H9 (cell line): ENCODE data around the gene RANBP3. TPM values are rescaled to one million over a fixed set of nuclear protein-coding genes. Genes with fewer than 3 reads are reported as not detected.

Source experiments
- DNase-seq: peaks from one replicate; pipeline ENCODE4 v3.0.0-alpha.2; 2017
- H2AFZ ChIP-seq: one replicate; pipeline ENCODE4 v1.6.1; 2013; ENCODE audit warnings: mild to moderate bottlenecking, low read length, control low read depth, moderate library complexity
- H2AK5ac ChIP-seq: 2 replicates; pipeline ENCODE4 v1.6.1; 2013; ENCODE audit warnings: low read length, control low read depth, mixed read lengths; ENCODE audit not compliant: insufficient read length
- H2BK120ac ChIP-seq: one replicate; pipeline ENCODE4 v1.6.1; 2013; ENCODE audit warnings: low read depth, mild to moderate bottlenecking, low read length, control low read depth, inconsistent platforms; ENCODE audit not compliant: poor library complexity, severe bottlenecking
- H2BK12ac ChIP-seq: 2 replicates; pipeline ENCODE4 v1.6.1; 2013; ENCODE audit warnings: low read length, control low read depth, mixed read lengths, low read depth; ENCODE audit not compliant: insufficient read length
- H2BK15ac ChIP-seq: 2 replicates; pipeline ENCODE4 v1.6.1; 2013; ENCODE audit warnings: low read depth, low read length, control low read depth
- H2BK20ac ChIP-seq: one replicate; pipeline ENCODE4 v1.6.1; 2013; ENCODE audit warnings: low read depth, mild to moderate bottlenecking, low read length, control low read depth, inconsistent platforms; ENCODE audit not compliant: poor library complexity, severe bottlenecking
- H2BK5ac ChIP-seq: 2 replicates; pipeline ENCODE4 v1.6.1; 2013; ENCODE audit warnings: low read length, control low read depth, mixed read lengths; ENCODE audit not compliant: insufficient read length
- H3K14ac ChIP-seq: 2 replicates; pipeline ENCODE4 v1.6.1; 2013; ENCODE audit warnings: low read length, control low read depth; ENCODE audit not compliant: insufficient read depth
- H3K18ac ChIP-seq: 2 replicates; pipeline ENCODE4 v1.6.1; 2013; ENCODE audit warnings: low read depth, mild to moderate bottlenecking, mixed read lengths, low read length, control low read depth; ENCODE audit not compliant: insufficient read length
- H3K23ac ChIP-seq: 2 replicates; pipeline ENCODE4 v1.6.1; 2013; ENCODE audit warnings: low read length, control low read depth, mixed read lengths, low read depth; ENCODE audit not compliant: insufficient read length
- H3K23me2 ChIP-seq: 2 replicates; pipeline ENCODE4 v1.6.1; 2013; ENCODE audit warnings: low read depth, mild to moderate bottlenecking, mixed read lengths, low read length, control low read depth; ENCODE audit not compliant: insufficient read length, poor library complexity, severe bottlenecking
- H3K27ac ChIP-seq: 2 replicates; pipeline ENCODE4 v1.5.1; 2013; ENCODE audit warnings: low read length, control low read depth, mixed read lengths, low read depth; ENCODE audit not compliant: insufficient read length
- H3K27me3 ChIP-seq: 2 replicates; pipeline ENCODE4 v1.6.1; 2013; ENCODE audit warnings: low read length, control low read depth, inconsistent platforms; ENCODE audit not compliant: insufficient read depth
- H3K4ac ChIP-seq: 2 replicates; pipeline ENCODE4 v1.6.1; 2013; ENCODE audit warnings: low read depth, mild to moderate bottlenecking, control low read depth, inconsistent platforms, low read length, moderate library complexity
- H3K4me1 ChIP-seq: 2 replicates; pipeline ENCODE4 v1.6.1; 2013; ENCODE audit warnings: low read length, control low read depth, inconsistent platforms; ENCODE audit not compliant: insufficient read depth
- H3K4me2 ChIP-seq: 2 replicates; pipeline ENCODE4 v1.6.1; 2013; ENCODE audit warnings: low read length, control low read depth, mixed read lengths; ENCODE audit not compliant: insufficient read length, insufficient read depth
- H3K56ac ChIP-seq: 2 replicates; pipeline ENCODE4 v1.6.1; 2013; ENCODE audit warnings: low read depth, mild to moderate bottlenecking, mixed read lengths, low read length, control low read depth; ENCODE audit not compliant: insufficient read length
- H3K79me1 ChIP-seq: 2 replicates; pipeline ENCODE4 v1.6.1; 2013; ENCODE audit warnings: low read depth, mild to moderate bottlenecking, moderate library complexity, low read length, control low read depth, inconsistent platforms; ENCODE audit not compliant: insufficient read depth, poor library complexity, severe bottlenecking
- H3K79me2 ChIP-seq: 2 replicates; pipeline ENCODE4 v1.6.1; 2013; ENCODE audit warnings: low read length, control low read depth, inconsistent platforms; ENCODE audit not compliant: insufficient read depth
- H3K9ac ChIP-seq: 2 replicates; pipeline ENCODE4 v1.6.1; 2013; ENCODE audit warnings: low read length, control low read depth, mixed read lengths; ENCODE audit not compliant: insufficient read length; ENCODE audit errors: extremely low read depth
- H3K9me3 ChIP-seq: one replicate; pipeline ENCODE4 v1.6.1; 2013; ENCODE audit warnings: low read depth, low read length, inconsistent platforms; ENCODE audit not compliant: control insufficient read depth
- H3T11ph ChIP-seq: one replicate; pipeline ENCODE4 v1.6.1; 2013; ENCODE audit warnings: mild to moderate bottlenecking, low read length, control low read depth, inconsistent platforms
- H4K20me1 ChIP-seq: one replicate; pipeline ENCODE4 v1.6.1; 2013; ENCODE audit not compliant: control insufficient read depth, insufficient read length, insufficient read depth
- H4K5ac ChIP-seq: 2 replicates; pipeline ENCODE4 v1.6.1; 2013; ENCODE audit warnings: low read depth, mild to moderate bottlenecking, mixed read lengths, low read length, control low read depth; ENCODE audit not compliant: insufficient read length
- H4K8ac ChIP-seq: replicated peaks from 2 replicates; pipeline ENCODE4 v1.6.1; 2013; ENCODE audit warnings: low read length, control low read depth, mixed read lengths, low read depth; ENCODE audit not compliant: insufficient read length
- H4K91ac ChIP-seq: 2 replicates; pipeline ENCODE4 v1.6.1; 2013; ENCODE audit warnings: low read depth, mild to moderate bottlenecking, moderate library complexity, mixed read lengths, low read length, control low read depth; ENCODE audit not compliant: insufficient read length
- H3K27ac Mint-ChIP-seq, 3 experiments: 2 replicates in 2 of 3; 3 replicates in 1 of 3; pipeline ENCODE4 v1.8.0; 2020 to 2021; ENCODE audit warnings: mixed read lengths in 3 of 3, mild to moderate bottlenecking in 1 of 3, moderate library complexity in 1 of 3
- H3K27me3 Mint-ChIP-seq: 2 replicates; pipeline ENCODE4 v1.8.0; 2021; ENCODE audit warnings: low read depth, mild to moderate bottlenecking, moderate library complexity, mixed read lengths
- H3K36me3 Mint-ChIP-seq, 3 experiments: 2 replicates in 2 of 3; 3 replicates in 1 of 3; pipeline ENCODE4 v1.8.0; 2020 to 2021; ENCODE audit warnings: low read depth in 3 of 3, mixed read lengths in 3 of 3; ENCODE audit not compliant: insufficient read depth in 1 of 3
- H3K4me1 Mint-ChIP-seq, 2 experiments: 2 replicates each; pipeline ENCODE4 v1.8.0; 2020; ENCODE audit warnings: mixed read lengths in 2 of 2
- H3K4me3 Mint-ChIP-seq, 2 experiments: 2 replicates in 1 of 2; 3 replicates in 1 of 2; pipeline ENCODE4 v1.8.0; 2020 to 2021; ENCODE audit warnings: mild to moderate bottlenecking in 2 of 2, mixed read lengths in 2 of 2, moderate library complexity in 1 of 2
- H3K9me3 Mint-ChIP-seq, 2 experiments: 2 replicates in 1 of 2; 3 replicates in 1 of 2; pipeline ENCODE4 v1.8.0; 2020; ENCODE audit warnings: mild to moderate bottlenecking in 2 of 2, mixed read lengths in 2 of 2, moderate library complexity in 1 of 2
- CTCF ChIP-seq: fragments of 200-600 bp; sonication (generic); conservative IDR thresholded peaks from 3 replicates; pipeline ENCODE4 v1.8.0; 2021; ENCODE audit warnings: antibody characterized with exemption, mild to moderate bottlenecking
- WGBS: extraction: QIAGEN DNeasy Blood & Tissue Kit; methylation state at CpG from one replicate; pipeline ENCODE4 v1.1.7; 2013; ENCODE audit warnings: missing lambda C conversion rate, low lambda C conversion rate, mixed read lengths; ENCODE audit not compliant: insufficient read length; ENCODE audit errors: extremely low coverage; 5-methylcytosine and 5-hydroxymethylcytosine counted together
- total RNA-seq: library from RNA; stranded (reverse); gene quantifications from 2 replicates; pipeline ENCODE4 v1.2.1, GENCODE V29; 2021

The RANBP3 gene
- total RNA-seq, 1 experiment from 2014 or later = 86.5 TPM

GRCh38 chr19:5947435-5947834 lies 30.5 kb downstream of the RANBP3 start:
- WGBS = no CpG with 5 or more reads among the region's 13 CpGs
- H3K4ac ChIP-seq = no peak overlapping the region
- H2AK5ac ChIP-seq = no peak overlapping the region
- no peak overlapping the region for H4K8ac ChIP-seq
- no peak overlapping the region for H2AFZ ChIP-seq
- H3K18ac ChIP-seq = no peak overlapping the region
- H3K14ac ChIP-seq = no peak overlapping the region
- H3K9ac ChIP-seq = no peak overlapping the region
- H3K9me3 ChIP-seq = no peaks in the 10 kb centered on the region
- no peak for DNase-seq
- Mint-ChIP-seq H3K36me3 (peaks cover 8 to 22% (median 13%) of the 10 kb centered on the region in 3 experiments), H3K27me3 (peaks cover 1% of the 10 kb centered on the region), H3K4me3 (no peak overlapping the region; a peak in 1 of 5 replicates), H3K4me1 (peaks cover 53 to 63% of the 10 kb centered on the region in 2 experiments), H3K27ac (peak overlapping the region in 2 of 3 experiments; percentile 17 to 91; a peak in 3 of 7 replicates), H3K9me3 (no peaks in the 10 kb centered on the region)
- no peaks in the 10 kb centered on the region for H3K27me3 ChIP-seq
- no peak overlapping the region for H4K5ac ChIP-seq
- H3K23me2 ChIP-seq = no peaks in the 10 kb centered on the region
- H2BK20ac ChIP-seq = no peak overlapping the region
- peaks cover 3% of the 10 kb centered on the region; the same call in 1 of the 2 replicates for H3K79me2 ChIP-seq
- no peak overlapping the region for H3K27ac ChIP-seq
- no peak overlapping the region for H2BK12ac ChIP-seq
- no peak overlapping the region for H3K4me2 ChIP-seq
- no peak overlapping the region for H2BK15ac ChIP-seq
- peaks cover 10% of the 10 kb centered on the region for H3K79me1 ChIP-seq
- H3K4me1 ChIP-seq = peaks cover 14% of the 10 kb centered on the region; the same call in 1 of the 2 replicates
- TF ChIP-seq CTCF = no peak
- H4K20me1 ChIP-seq = no peaks in the 10 kb centered on the region
- H4K91ac ChIP-seq = no peak overlapping the region
- H3T11ph ChIP-seq = no peak overlapping the region
- no peak overlapping the region for H2BK120ac ChIP-seq
- no peak overlapping the region for H2BK5ac ChIP-seq
- H3K23ac ChIP-seq = no peak overlapping the region
- H3K56ac ChIP-seq = no peak overlapping the region
